HEK293T (cell line): Measurements from ENCODE around the gene CTPS1.

Source experiments
- CTCF ChIA-PET: fragments of 350-600 bp; formaldehyde crosslinking; extraction: SDS; loops from one replicate; lab custom pipeline; 2021; ENCODE audit warnings: antibody characterized with exemption, inconsistent platforms; lab: Yijun Ruan, JAX
- POLR2A ChIA-PET: fragments of 350-600 bp; formaldehyde crosslinking; extraction: SDS; loops from one replicate; lab custom pipeline; 2020; ENCODE audit warnings: antibody characterized with exemption, inconsistent platforms; lab: Yijun Ruan, JAX
- DNase-seq: peaks from one replicate; pipeline ENCODE4 v3.0.0; 2012; ENCODE audit warnings: mixed read lengths; ENCODE audit errors: extremely low spot score
- ARNT ChIP-seq: fragments of 450-650 bp; IDR thresholded peaks from 2 replicates; pipeline ENCODE4 v1.6.1; 2017; ENCODE audit warnings: mild to moderate bottlenecking
- BHLHE40 ChIP-seq: fragments of 450-650 bp; IDR thresholded peaks from 2 replicates; pipeline ENCODE4 v1.6.1; 2016; ENCODE audit warnings: mild to moderate bottlenecking, moderate library complexity, borderline replicate concordance
- CTBP1 ChIP-seq: fragments of 450-650 bp; IDR thresholded peaks from 2 replicates; pipeline ENCODE4 v1.6.1; 2016; ENCODE audit warnings: borderline replicate concordance
- ELF4 ChIP-seq: fragments of 450-650 bp; IDR thresholded peaks from 2 replicates; pipeline ENCODE4 v1.6.1; 2017; ENCODE audit warnings: antibody characterized with exemption
- FOXA1 ChIP-seq: fragments of 450-650 bp; IDR thresholded peaks from 2 replicates; pipeline ENCODE4 v1.6.1; 2016; ENCODE audit warnings: mild to moderate bottlenecking
- FOXK2 ChIP-seq: fragments of 450-650 bp; IDR thresholded peaks from 2 replicates; pipeline ENCODE4 v1.6.1; 2016; ENCODE audit warnings: mild to moderate bottlenecking
- FOXM1 ChIP-seq: fragments of 450-650 bp; IDR thresholded peaks from 2 replicates; pipeline ENCODE4 v1.6.1; 2017; ENCODE audit warnings: mild to moderate bottlenecking, borderline replicate concordance
- HDGF ChIP-seq: fragments of 450-650 bp; IDR thresholded peaks from 2 replicates; pipeline ENCODE4 v1.6.1; 2017; ENCODE audit warnings: antibody characterized with exemption, borderline replicate concordance
- L3MBTL2 ChIP-seq: fragments of 450-650 bp; conservative IDR thresholded peaks from 2 replicates; pipeline ENCODE4 v1.6.1; 2016; ENCODE audit warnings: mild to moderate bottlenecking
- LEF1 ChIP-seq: fragments of 450-650 bp; IDR thresholded peaks from 2 replicates; pipeline ENCODE4 v1.6.1; 2017; ENCODE audit warnings: mild to moderate bottlenecking, borderline replicate concordance
- NFRKB ChIP-seq: fragments of 450-650 bp; IDR thresholded peaks from 2 replicates; pipeline ENCODE4 v1.6.1; 2016; ENCODE audit warnings: mild to moderate bottlenecking, moderate library complexity
- SP1 ChIP-seq: fragments of 450-650 bp; IDR thresholded peaks from 2 replicates; pipeline ENCODE4 v1.6.1; 2017
- SUZ12 ChIP-seq: fragments of 450-650 bp; IDR thresholded peaks from 2 replicates; pipeline ENCODE4 v1.6.1; 2016; ENCODE audit warnings: mild to moderate bottlenecking
- TARDBP ChIP-seq: fragments of 450-650 bp; IDR thresholded peaks from 2 replicates; pipeline ENCODE4 v1.6.1; 2016
- ZNF384 ChIP-seq: fragments of 450-650 bp; IDR thresholded peaks from 2 replicates; pipeline ENCODE4 v1.6.1; 2016
- TF ChIP-seq, protein P1 (sequence below): fragments of 450-650 bp; IDR thresholded peaks from 2 replicates; pipeline ENCODE4 v1.6.1; 2016

CTPS1 gene

DNA sequence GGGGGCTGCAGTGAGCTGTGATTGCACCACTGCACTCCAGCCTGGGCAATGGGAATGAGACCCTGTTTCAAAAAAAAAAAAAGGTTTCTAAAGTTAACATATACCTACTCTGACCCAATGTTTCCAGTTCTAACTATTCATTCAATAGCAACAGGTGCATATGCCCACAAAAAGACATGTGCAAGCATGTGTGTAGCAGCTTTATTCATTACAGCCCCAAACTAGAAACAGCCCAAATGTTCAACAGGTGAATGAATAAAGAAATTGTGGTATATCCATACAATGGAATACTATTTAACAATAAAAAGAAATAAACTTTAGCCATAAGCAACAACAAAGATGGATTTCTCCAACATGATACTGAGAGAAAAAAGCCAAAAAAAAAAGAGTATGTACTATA, 21.3 kb upstream of the CTPS1 start:
- no peak for DNase-seq
- TF ChIP-seq, protein P1, sequence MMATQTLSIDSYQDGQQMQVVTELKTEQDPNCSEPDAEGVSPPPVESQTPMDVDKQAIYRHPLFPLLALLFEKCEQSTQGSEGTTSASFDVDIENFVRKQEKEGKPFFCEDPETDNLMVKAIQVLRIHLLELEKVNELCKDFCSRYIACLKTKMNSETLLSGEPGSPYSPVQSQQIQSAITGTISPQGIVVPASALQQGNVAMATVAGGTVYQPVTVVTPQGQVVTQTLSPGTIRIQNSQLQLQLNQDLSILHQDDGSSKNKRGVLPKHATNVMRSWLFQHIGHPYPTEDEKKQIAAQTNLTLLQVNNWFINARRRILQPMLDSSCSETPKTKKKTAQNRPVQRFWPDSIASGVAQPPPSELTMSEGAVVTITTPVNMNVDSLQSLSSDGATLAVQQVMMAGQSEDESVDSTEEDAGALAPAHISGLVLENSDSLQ, result no peak
- TF ChIP-seq CTBP1 (no peak), NFRKB (no peak), BHLHE40 (no peak), HDGF (no peak), LEF1 (no peak), FOXA1 (no peak)
- CTCF ChIA-PET, result no interaction called here
- POLR2A ChIA-PET, result no interaction called here

DNA sequence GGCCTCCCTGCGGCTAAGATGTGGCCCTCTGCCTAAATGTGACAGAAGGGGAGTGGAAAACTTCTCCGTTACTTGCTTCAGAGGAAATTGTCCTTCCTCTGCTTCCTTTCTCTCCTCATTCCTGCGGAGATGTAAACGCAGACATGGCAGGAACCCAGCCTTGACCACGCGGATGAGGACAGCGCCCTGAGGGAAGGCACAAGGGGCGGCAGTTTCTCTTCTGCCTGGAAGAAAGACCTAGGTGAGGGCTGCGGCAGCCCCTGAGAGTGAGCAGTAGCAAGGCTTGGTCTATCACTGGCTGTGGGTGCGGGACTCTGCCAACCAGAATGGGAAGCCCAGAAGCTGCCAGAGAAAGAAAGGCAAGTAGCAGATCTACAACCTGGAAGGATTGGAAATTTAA, 14.0 kb upstream of the CTPS1 start:
- ChIA-PET CTCF (interaction anchor here (0.9 to 1.6 kb wide), 3 partner anchors 11 to 14 kb away, joined by 4 to 5 read pairs (median 4); no protein-coding TSS in a partner anchor), POLR2A (interaction anchor here (0.7 to 1.6 kb wide), 3 partner anchors 9 to 103 kb away, joined by 3 to 5 read pairs (median 3); partner anchors contain the start of genes CITED4 and CTPS1)
- no peak for DNase-seq
- TF ChIP-seq LEF1 (no peak), BHLHE40 (no peak)

DNA sequence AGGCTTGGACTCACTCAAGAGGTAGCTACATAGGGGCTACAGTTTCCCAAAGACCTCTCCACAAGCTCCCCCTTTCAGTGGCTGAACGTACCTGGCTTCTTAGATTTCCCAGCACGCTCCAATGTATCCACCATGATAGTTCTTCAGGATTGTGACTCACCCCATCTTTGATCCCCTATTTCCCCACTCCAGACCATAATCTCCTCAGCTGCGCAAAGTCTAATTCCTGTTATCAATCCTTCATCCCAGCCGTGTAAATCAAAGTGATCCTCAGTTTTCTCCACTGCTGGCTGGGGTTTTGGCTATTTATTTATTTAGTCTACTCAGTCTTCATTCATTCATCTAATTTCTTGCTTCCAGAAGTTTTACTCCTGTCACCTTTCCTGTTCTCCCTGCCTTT, 13.1 kb upstream of the CTPS1 start:
- no peak for DNase-seq
- POLR2A ChIA-PET, result interaction anchor here (0.7 to 1.4 kb wide), 3 partner anchors 8 to 104 kb away, joined by 3 to 7 read pairs (median 3); partner anchors contain the start of genes CITED4 and CTPS1
- TF ChIP-seq NFRKB (no peak), L3MBTL2 (no peak), BHLHE40 (no peak), CTBP1 (no peak), LEF1 (no peak), SUZ12 (no peak), FOXK2 (no peak), ELF4 (no peak), SP1 (no peak), ZNF384 (no peak), HDGF (no peak), ARNT (no peak), FOXA1 (no peak), FOXM1 (no peak), TARDBP (no peak)
- TF ChIP-seq, protein P1, result no peak
- CTCF ChIA-PET, result interaction anchor here (0.9 to 1.6 kb wide), 4 partner anchors 8 to 15 kb away, joined by 3 to 5 read pairs (median 4); no protein-coding TSS in a partner anchor

DNA sequence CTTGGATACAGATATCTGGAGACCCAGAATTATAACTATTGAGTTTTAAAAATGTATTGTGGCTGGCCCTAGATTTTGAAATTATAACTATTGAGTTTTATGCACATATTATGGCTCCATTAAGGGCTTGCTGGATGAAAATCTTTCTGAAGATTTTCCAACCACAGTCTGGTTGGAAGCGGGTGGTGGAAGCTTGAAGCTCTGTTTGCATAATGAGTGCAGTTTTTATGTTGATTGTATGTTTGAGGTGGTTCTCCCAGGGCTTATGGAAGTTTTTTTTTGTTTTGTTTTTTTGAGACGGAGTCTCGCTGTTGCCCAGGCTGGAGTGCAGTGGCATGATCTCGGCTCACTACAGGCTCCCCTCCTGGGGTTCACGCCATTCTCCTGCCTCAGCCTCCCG, 10.1 kb upstream of the CTPS1 start:
- CTCF ChIA-PET, result no interaction called here
- DNase-seq, result no peak
- POLR2A ChIA-PET, result interaction anchor here (1.3 kb wide), 1 partner anchor 11 kb away, joined by 4 read pairs; the partner anchor contains the start of gene CTPS1
- TF ChIP-seq SUZ12, result no peak
- TF ChIP-seq NFRKB, result no peak

DNA sequence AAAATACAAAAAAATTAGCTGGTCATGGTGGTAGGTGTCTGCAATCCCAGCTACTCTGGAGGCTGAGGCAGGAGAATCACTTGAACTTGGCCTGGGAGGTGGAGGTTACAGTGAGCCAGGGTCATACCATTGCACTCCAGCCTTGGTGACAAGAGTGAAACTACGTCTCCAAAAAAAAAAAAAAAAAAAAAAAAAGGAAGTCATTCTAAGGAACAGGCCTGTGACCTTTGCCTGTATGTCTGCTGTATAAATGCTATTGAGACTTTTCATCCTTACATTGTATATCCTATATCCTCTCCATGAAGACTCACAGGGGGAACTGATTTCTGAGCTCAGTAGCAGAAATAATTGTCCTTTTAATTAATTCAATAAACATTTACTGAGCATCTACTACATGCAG, 7.5 kb upstream of the CTPS1 start:
- CTCF ChIA-PET, result interaction anchor here (0.6 kb wide), 1 partner anchor 100 kb away, joined by 3 read pairs; no protein-coding TSS in a partner anchor
- DNase-seq, result no peak
- POLR2A ChIA-PET, result no interaction called here
- TF ChIP-seq NFRKB (no peak), TARDBP (no peak), ARNT (no peak), L3MBTL2 (no peak), FOXA1 (no peak), ELF4 (no peak), LEF1 (no peak), HDGF (no peak), SP1 (no peak), BHLHE40 (no peak)
- TF ChIP-seq, protein P1, result no peak

DNA sequence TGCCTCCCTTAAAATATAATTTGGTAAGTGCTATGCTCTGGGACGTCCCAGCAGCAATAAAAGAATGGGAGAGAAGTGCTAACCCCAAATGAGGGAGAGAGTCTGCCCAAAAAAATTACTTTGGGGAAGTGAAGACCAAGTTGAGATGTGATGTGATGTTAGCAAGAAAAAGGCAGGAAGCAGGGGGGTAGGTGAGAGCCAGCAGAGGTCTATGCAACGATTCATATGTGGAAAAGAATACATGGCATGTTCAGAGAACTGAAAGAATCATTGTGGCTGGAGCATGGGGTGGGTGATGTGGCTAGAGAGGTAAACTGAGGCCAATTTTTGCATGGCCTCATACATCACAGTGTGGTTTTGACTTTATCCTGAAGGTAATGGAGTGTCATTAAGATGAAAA, 5.6 kb upstream of the CTPS1 start:
- TF ChIP-seq, protein P1, result no peak
- no peak for TF ChIP-seq BHLHE40
- TF ChIP-seq SP1, result no peak
- no peak for TF ChIP-seq ARNT
- TF ChIP-seq HDGF, result no peak
- no peak for TF ChIP-seq ZNF384
- no peak for TF ChIP-seq L3MBTL2
- TF ChIP-seq FOXA1, result no peak
- no peak for TF ChIP-seq TARDBP
- no peak for TF ChIP-seq ELF4
- no peak for TF ChIP-seq FOXK2
- TF ChIP-seq NFRKB, result no peak
- TF ChIP-seq CTBP1, result no peak
- TF ChIP-seq LEF1, result no peak
- TF ChIP-seq SUZ12, result no peak
- TF ChIP-seq FOXM1, result no peak
- DNase-seq, result no peak
- ChIA-PET POLR2A (no interaction called here), CTCF (interaction anchor here (0.7 kb wide), 1 partner anchor 22 kb away, joined by 3 read pairs; no protein-coding TSS in a partner anchor)
